ENCODE results near the gene RAI14.

The RAI14 gene

GRCh38 chr5:34656001-34656699 is at the start of gene RAI14:
Gene RAI14 (plus strand): TSS chr5:34656328. CDS start chr5:34686920, 30,592 bp downstream.
- Histone ChIP-seq H3K79me2 (ENCODE audit: control insufficient read depth, insufficient read depth, low read length, unreplicated experiment) (peaks cover 43% of the 10 kb centered on the region), H2AFZ (ENCODE audit: low read length, unreplicated experiment) (peak within 1 kb of the TSS; percentile 98), H3K4me3 (ENCODE audit: low read depth, low read length) (peak within 1 kb of the TSS; percentile 99), H3K4me1 (ENCODE audit: control insufficient read depth, insufficient read depth, low read length, unreplicated experiment) (peaks cover 31% of the 10 kb centered on the region), H3K27me3 (ENCODE audit: insufficient read depth, low read length) (no peaks in the 10 kb centered on the region), H3K27ac (ENCODE audit: low read depth, low read length) (peak within 1 kb of the TSS; percentile 94), H3K36me3 (ENCODE audit: insufficient read depth, low read length) (peaks cover under 1% of the 10 kb centered on the region; the same call in 1 of the 2 replicates)

- no peaks in the 10 kb centered on the region for H3K79me2 ChIP-seq (ENCODE audit: control insufficient read depth, insufficient read depth, low read length, unreplicated experiment)
- no peaks in the 10 kb centered on the region for H3K27me3 ChIP-seq (ENCODE audit: insufficient read depth, low read length)
- H3K4me3 ChIP-seq (ENCODE audit: low read depth, low read length), result no peak overlapping the region
- peak overlapping the region; percentile 94 for H3K27ac ChIP-seq (ENCODE audit: low read depth, low read length)
- no peak overlapping the region for H2AFZ ChIP-seq (ENCODE audit: low read length, unreplicated experiment)
- no peaks in the 10 kb centered on the region for H3K36me3 ChIP-seq (ENCODE audit: insufficient read depth, low read length)
- H3K4me1 ChIP-seq (ENCODE audit: control insufficient read depth, insufficient read depth, low read length, unreplicated experiment), result peaks cover 26% of the 10 kb centered on the region
These were observed 47.8 kb upstream of the RAI14 start for GRCh38 chr5:34608368-34608767.

GRCh38 chr5:34608859-34609648 is 47.1 kb upstream of the RAI14 start:
- no peaks in the 10 kb centered on the region for H3K79me2 ChIP-seq (ENCODE audit: control insufficient read depth, insufficient read depth, low read length, unreplicated experiment)
- H3K4me1 ChIP-seq (ENCODE audit: control insufficient read depth, insufficient read depth, low read length, unreplicated experiment), result peaks cover 26% of the 10 kb centered on the region
- peak overlapping the region; percentile 94 for H3K27ac ChIP-seq (ENCODE audit: low read depth, low read length)

GRCh38 chr5:34609951-34610441 is 46.1 kb upstream of the RAI14 start:
- H3K4me1 ChIP-seq (ENCODE audit: control insufficient read depth, insufficient read depth, low read length, unreplicated experiment), result peaks cover 26% of the 10 kb centered on the region
- H3K27ac ChIP-seq (ENCODE audit: low read depth, low read length), result peak overlapping the region; percentile 94
- no peak overlapping the region for H3K4me3 ChIP-seq (ENCODE audit: low read depth, low read length)
- H3K79me2 ChIP-seq (ENCODE audit: control insufficient read depth, insufficient read depth, low read length, unreplicated experiment), result no peaks in the 10 kb centered on the region
- H3K27me3 ChIP-seq (ENCODE audit: insufficient read depth, low read length), result no peaks in the 10 kb centered on the region
- H2AFZ ChIP-seq (ENCODE audit: low read length, unreplicated experiment), result no peak overlapping the region
- H3K36me3 ChIP-seq (ENCODE audit: insufficient read depth, low read length), result no peaks in the 10 kb centered on the region

More at GRCh38 chr5:34608859-34609648, 47.1 kb upstream of the RAI14 start:
- H3K27me3 ChIP-seq (ENCODE audit: insufficient read depth, low read length), result no peaks in the 10 kb centered on the region
- H3K4me3 ChIP-seq (ENCODE audit: low read depth, low read length), result peak overlapping the region; percentile 32
- no peak overlapping the region for H2AFZ ChIP-seq (ENCODE audit: low read length, unreplicated experiment)
- H3K36me3 ChIP-seq (ENCODE audit: insufficient read depth, low read length), result no peaks in the 10 kb centered on the region

GRCh38 chr5:34610546-34610945 is 45.6 kb upstream of the RAI14 start:
- peak overlapping the region; percentile 66 for H2AFZ ChIP-seq (ENCODE audit: low read length, unreplicated experiment)
- H3K27ac ChIP-seq (ENCODE audit: low read depth, low read length), result no peak overlapping the region; the same call in 1 of the 2 replicates
- H3K36me3 ChIP-seq (ENCODE audit: insufficient read depth, low read length), result no peaks in the 10 kb centered on the region
- peaks cover 26% of the 10 kb centered on the region for H3K4me1 ChIP-seq (ENCODE audit: control insufficient read depth, insufficient read depth, low read length, unreplicated experiment)
- H3K4me3 ChIP-seq (ENCODE audit: low read depth, low read length), result no peak overlapping the region
- H3K27me3 ChIP-seq (ENCODE audit: insufficient read depth, low read length), result no peaks in the 10 kb centered on the region
- H3K79me2 ChIP-seq (ENCODE audit: control insufficient read depth, insufficient read depth, low read length, unreplicated experiment), result no peaks in the 10 kb centered on the region

- no peak overlapping the region for H3K27ac ChIP-seq (ENCODE audit: low read depth, low read length)
- no peaks in the 10 kb centered on the region for H3K79me2 ChIP-seq (ENCODE audit: control insufficient read depth, insufficient read depth, low read length, unreplicated experiment)
- no peaks in the 10 kb centered on the region for H3K36me3 ChIP-seq (ENCODE audit: insufficient read depth, low read length)
- H3K4me3 ChIP-seq (ENCODE audit: low read depth, low read length), result no peak overlapping the region
- H2AFZ ChIP-seq (ENCODE audit: low read length, unreplicated experiment), result no peak overlapping the region
- H3K27me3 ChIP-seq (ENCODE audit: insufficient read depth, low read length), result no peaks in the 10 kb centered on the region
- H3K4me1 ChIP-seq (ENCODE audit: control insufficient read depth, insufficient read depth, low read length, unreplicated experiment), result peaks cover 26% of the 10 kb centered on the region
These were observed 44.4 kb upstream of the RAI14 start for GRCh38 chr5:34611464-34612415.

- peaks cover 3% of the 10 kb centered on the region for H3K4me1 ChIP-seq (ENCODE audit: control insufficient read depth, insufficient read depth, low read length, unreplicated experiment)
- H3K79me2 ChIP-seq (ENCODE audit: control insufficient read depth, insufficient read depth, low read length, unreplicated experiment), result no peaks in the 10 kb centered on the region
- no peaks in the 10 kb centered on the region for H3K36me3 ChIP-seq (ENCODE audit: insufficient read depth, low read length)
- H3K4me3 ChIP-seq (ENCODE audit: low read depth, low read length), result no peak overlapping the region
- H3K27ac ChIP-seq (ENCODE audit: low read depth, low read length), result no peak overlapping the region
- H2AFZ ChIP-seq (ENCODE audit: low read length, unreplicated experiment), result no peak overlapping the region
- H3K27me3 ChIP-seq (ENCODE audit: insufficient read depth, low read length), result no peaks in the 10 kb centered on the region
These were observed 39.5 kb upstream of the RAI14 start for GRCh38 chr5:34616651-34617050.

- Histone ChIP-seq H3K79me2 (ENCODE audit: control insufficient read depth, insufficient read depth, low read length, unreplicated experiment) (no peaks in the 10 kb centered on the region), H3K27ac (ENCODE audit: low read depth, low read length) (no peak overlapping the region), H3K27me3 (ENCODE audit: insufficient read depth, low read length) (no peaks in the 10 kb centered on the region), H3K36me3 (ENCODE audit: insufficient read depth, low read length) (no peaks in the 10 kb centered on the region), H3K4me3 (ENCODE audit: low read depth, low read length) (no peak overlapping the region), H3K4me1 (ENCODE audit: control insufficient read depth, insufficient read depth, low read length, unreplicated experiment) (peaks cover 8% of the 10 kb centered on the region), H2AFZ (ENCODE audit: low read length, unreplicated experiment) (peak overlapping the region; percentile 29)
These were observed 37.6 kb upstream of the RAI14 start for GRCh38 chr5:34618371-34619065.

- Histone ChIP-seq H3K4me3 (ENCODE audit: low read depth, low read length) (no peak overlapping the region), H3K27ac (ENCODE audit: low read depth, low read length) (no peak overlapping the region), H3K27me3 (ENCODE audit: insufficient read depth, low read length) (no peaks in the 10 kb centered on the region), H2AFZ (ENCODE audit: low read length, unreplicated experiment) (no peak overlapping the region), H3K4me1 (ENCODE audit: control insufficient read depth, insufficient read depth, low read length, unreplicated experiment) (peaks cover 8% of the 10 kb centered on the region), H3K36me3 (ENCODE audit: insufficient read depth, low read length) (no peaks in the 10 kb centered on the region), H3K79me2 (ENCODE audit: control insufficient read depth, insufficient read depth, low read length, unreplicated experiment) (no peaks in the 10 kb centered on the region)
These were observed 35.9 kb upstream of the RAI14 start for GRCh38 chr5:34620185-34620584.

Measured in ACC112 (cell line).